ENCODE data around the gene EIPR1. TPM values are rescaled to one million over a fixed set of nuclear protein-coding genes. Genes with fewer than 3 reads are reported as not detected.

Gene EIPR1
- total RNA-seq, 1 donor from 2014 or later: 27.9 TPM

DNA sequence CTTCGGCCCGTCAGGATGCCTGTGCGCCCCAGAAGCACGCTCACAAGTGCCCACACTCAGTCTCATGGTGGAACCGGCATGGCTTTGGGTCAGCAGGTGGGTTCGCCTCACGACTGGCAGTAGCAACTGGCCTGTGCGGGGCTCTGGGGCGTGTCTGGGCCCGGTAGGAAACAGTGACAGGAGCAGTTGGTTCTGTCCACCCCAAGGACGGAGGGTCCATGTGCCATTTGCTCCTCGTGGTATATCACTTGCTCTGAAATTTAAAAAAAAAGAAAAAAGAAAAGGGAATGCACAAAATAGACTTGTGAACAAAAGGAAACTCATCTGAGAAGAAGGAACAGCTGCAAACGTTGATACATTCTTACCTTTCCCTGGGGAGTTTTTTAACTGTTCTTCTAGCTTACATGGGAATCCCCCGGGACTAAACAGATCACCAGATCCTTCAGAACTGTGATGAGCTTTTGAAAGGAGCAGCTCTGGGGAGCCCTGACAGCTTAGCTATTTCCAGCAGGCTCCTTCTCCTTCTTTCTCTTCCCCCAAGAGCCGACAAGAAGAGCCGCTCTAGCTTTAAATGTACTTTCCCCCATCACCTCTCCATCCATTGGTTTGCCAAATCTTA is 44.7 kb upstream of the EIPR1 start:
- H3K27ac Mint-ChIP-seq: no peak overlapping the region
- TF ChIP-seq, protein P1, sequence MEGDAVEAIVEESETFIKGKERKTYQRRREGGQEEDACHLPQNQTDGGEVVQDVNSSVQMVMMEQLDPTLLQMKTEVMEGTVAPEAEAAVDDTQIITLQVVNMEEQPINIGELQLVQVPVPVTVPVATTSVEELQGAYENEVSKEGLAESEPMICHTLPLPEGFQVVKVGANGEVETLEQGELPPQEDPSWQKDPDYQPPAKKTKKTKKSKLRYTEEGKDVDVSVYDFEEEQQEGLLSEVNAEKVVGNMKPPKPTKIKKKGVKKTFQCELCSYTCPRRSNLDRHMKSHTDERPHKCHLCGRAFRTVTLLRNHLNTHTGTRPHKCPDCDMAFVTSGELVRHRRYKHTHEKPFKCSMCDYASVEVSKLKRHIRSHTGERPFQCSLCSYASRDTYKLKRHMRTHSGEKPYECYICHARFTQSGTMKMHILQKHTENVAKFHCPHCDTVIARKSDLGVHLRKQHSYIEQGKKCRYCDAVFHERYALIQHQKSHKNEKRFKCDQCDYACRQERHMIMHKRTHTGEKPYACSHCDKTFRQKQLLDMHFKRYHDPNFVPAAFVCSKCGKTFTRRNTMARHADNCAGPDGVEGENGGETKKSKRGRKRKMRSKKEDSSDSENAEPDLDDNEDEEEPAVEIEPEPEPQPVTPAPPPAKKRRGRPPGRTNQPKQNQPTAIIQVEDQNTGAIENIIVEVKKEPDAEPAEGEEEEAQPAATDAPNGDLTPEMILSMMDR (IDR thresholded peaks at IDR 0.05; ENCODE audit: unreplicated experiment): no peak
- no peaks in the 10 kb centered on the region for H3K27me3 Mint-ChIP-seq (ENCODE audit: low read depth)
- H3K4me1 Mint-ChIP-seq: no peaks in the 10 kb centered on the region
- H3K36me3 Mint-ChIP-seq: peaks cover 31% of the 10 kb centered on the region
- H3K4me3 Mint-ChIP-seq: no peak overlapping the region
- H3K9me3 Mint-ChIP-seq: no peaks in the 10 kb centered on the region
- DNase-seq (ENCODE audit: low spot score in 2 of 2, unreplicated experiment in 2 of 2): no peak

DNA sequence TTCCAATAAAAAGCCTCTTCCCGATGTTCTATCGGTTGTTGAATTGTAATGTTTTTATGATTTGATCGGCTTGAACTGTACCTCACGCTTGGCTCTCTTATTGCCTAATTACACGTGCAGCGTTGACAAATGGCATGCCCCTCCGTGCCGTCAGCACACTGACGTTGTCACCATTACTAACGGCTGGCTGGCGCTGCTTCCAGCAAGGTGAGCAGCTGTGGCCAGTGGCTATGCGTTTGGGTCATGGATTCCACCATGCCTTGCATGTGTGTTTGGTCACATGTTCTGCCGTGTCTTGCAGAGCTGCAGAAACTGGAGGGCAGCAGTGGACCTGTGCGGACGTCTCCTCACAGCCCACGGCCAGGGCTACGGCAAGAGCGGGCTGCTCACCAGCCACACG is 44.0 kb upstream of the EIPR1 start:
- H3K36me3 Mint-ChIP-seq: peaks cover 35% of the 10 kb centered on the region

DNA sequence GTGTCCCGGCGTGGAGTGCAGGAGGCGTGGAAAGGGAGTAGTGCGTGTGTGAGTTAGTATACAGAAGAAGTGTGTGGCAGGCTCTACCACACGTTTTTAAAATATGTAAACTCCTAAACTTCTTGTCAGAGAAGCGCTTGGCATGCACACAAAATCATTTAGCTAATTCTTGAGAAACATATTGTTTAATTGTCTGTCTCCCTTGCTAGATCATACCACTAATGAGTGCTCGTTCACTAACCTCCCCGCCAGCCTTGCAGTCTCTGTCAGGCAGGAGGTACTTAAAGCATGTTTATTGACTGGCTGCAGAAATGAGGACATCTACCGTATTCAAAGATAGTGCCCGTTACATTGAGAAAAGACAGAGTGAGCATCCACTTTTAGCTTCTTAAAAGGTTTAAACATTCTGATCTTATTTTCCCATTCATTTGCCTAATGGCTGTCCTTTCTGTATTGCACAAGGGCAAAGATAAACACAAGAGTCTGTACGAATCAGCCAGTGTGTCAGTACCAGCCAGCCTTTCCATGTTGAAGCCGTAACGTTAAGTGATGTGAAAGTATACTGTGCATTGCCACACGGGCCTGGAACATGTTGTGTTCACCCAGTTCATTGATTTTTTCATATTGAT is 43.3 kb upstream of the EIPR1 start:
- no peak for DNase-seq (ENCODE audit: low spot score in 2 of 2, unreplicated experiment in 2 of 2)
- H3K27ac Mint-ChIP-seq: no peak overlapping the region
- no peaks in the 10 kb centered on the region for H3K9me3 Mint-ChIP-seq
- no peaks in the 10 kb centered on the region for H3K4me1 Mint-ChIP-seq
- no peaks in the 10 kb centered on the region for H3K27me3 Mint-ChIP-seq (ENCODE audit: low read depth)
- H3K36me3 Mint-ChIP-seq: peaks cover 37% of the 10 kb centered on the region
- TF ChIP-seq, protein P1 (IDR thresholded peaks at IDR 0.05; ENCODE audit: unreplicated experiment): no peak
- H3K4me3 Mint-ChIP-seq: no peak overlapping the region

More for the DNA sequence above, 44.0 kb upstream of the EIPR1 start:
- H3K4me3 Mint-ChIP-seq: no peak overlapping the region
- TF ChIP-seq, protein P1 (IDR thresholded peaks at IDR 0.05; ENCODE audit: unreplicated experiment): no peak
- H3K27me3 Mint-ChIP-seq (ENCODE audit: low read depth): no peaks in the 10 kb centered on the region
- no peaks in the 10 kb centered on the region for H3K4me1 Mint-ChIP-seq
- H3K27ac Mint-ChIP-seq: no peak overlapping the region
- H3K9me3 Mint-ChIP-seq: no peaks in the 10 kb centered on the region
- DNase-seq (ENCODE audit: low spot score in 2 of 2, unreplicated experiment in 2 of 2): no peak

DNA sequence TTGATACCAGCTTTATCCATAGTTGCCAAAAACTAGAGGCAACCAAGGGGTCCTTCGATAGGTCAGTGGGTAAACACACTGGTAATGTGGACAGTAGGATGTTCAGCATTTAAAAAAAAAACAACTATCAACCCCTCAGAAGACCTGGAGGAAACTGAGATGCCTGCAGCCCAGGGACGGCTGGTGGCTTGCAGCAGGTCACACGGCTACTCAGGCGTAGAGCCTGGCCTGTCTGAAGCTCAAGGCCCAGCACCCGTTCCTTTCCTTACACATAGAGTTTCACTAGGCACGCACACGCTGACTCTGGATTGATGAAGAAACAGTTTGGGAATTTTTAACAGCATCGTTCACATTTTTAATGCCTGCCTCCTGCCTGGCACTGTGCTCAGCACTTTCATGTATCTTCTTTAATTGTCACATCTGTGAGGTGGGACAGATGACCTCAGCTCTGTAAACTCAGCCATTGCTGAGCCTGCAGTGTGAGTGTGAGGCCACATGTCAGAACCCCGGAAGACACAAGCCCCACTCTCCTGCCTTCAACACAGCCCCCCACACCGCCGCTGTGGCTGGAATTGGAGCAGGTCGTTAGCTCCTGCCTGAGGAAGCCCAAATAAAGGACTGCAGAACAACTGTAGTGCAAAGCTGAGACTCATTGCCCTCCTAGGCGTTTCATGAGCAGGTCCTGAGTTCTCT is 42.6 kb upstream of the EIPR1 start:
- TF ChIP-seq, protein P1 (IDR thresholded peaks at IDR 0.05; ENCODE audit: unreplicated experiment): no peak
- DNase-seq (ENCODE audit: low spot score in 2 of 2, unreplicated experiment in 2 of 2): no peak
- H3K9me3 Mint-ChIP-seq: no peaks in the 10 kb centered on the region
- H3K27ac Mint-ChIP-seq: no peak overlapping the region
- H3K4me3 Mint-ChIP-seq: no peak overlapping the region
- H3K4me1 Mint-ChIP-seq: no peaks in the 10 kb centered on the region
- H3K36me3 Mint-ChIP-seq: peaks cover 38% of the 10 kb centered on the region
- no peaks in the 10 kb centered on the region for H3K27me3 Mint-ChIP-seq (ENCODE audit: low read depth)

DNA sequence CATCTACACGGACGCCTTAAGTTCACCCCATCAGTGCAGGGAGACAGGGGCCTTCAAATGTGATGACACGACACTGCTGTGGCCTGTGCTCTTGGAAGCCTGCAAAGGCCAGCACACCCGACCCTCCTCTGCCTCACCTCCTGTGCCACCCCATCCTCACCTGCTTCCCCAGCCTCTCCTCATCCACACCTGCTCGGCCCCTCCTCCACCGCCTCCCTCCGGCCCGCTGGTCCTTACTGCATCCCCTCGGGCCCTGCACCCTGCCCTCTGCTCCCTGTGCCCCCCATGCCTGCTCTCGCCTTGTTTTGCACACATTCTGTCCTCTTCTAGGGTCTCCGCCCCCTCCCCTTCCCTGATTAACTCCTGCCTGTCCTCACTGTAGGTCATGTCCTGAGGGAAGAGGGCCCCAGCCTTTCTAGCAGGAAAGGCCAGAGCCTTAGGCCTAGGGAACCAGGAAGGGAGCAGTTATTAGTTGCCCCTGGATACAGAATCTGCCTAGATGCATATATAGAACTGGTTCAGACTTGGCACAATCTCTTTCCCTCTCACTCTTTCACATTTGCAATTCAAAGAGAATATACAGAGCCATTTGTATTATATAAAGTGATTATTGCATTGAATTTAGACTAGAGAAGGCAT is 41.3 kb upstream of the EIPR1 start:
- Mint-ChIP-seq H3K9me3 (no peaks in the 10 kb centered on the region), H3K36me3 (peaks cover 34% of the 10 kb centered on the region), H3K4me1 (no peaks in the 10 kb centered on the region), H3K27me3 (ENCODE audit: low read depth) (no peaks in the 10 kb centered on the region), H3K27ac (no peak overlapping the region), H3K4me3 (no peak overlapping the region)
- no peak for DNase-seq (ENCODE audit: low spot score in 2 of 2, unreplicated experiment in 2 of 2)
- TF ChIP-seq, protein P1 (IDR thresholded peaks at IDR 0.05; ENCODE audit: unreplicated experiment): no peak

Data from mesothelial cell of epicardium (in vitro differentiated cells).